HG02759 (cell line): ENCODE measurements around the gene ITGA7.

Source experiments
- ATAC-seq: cut with Tn5 transposase; IDR thresholded peaks from one replicate; pipeline ENCODE4 v1.9.1; 2021; ENCODE audit warnings: mild to moderate bottlenecking, moderate library complexity; ENCODE audit not compliant: unreplicated experiment

ITGA7 gene

DNA sequence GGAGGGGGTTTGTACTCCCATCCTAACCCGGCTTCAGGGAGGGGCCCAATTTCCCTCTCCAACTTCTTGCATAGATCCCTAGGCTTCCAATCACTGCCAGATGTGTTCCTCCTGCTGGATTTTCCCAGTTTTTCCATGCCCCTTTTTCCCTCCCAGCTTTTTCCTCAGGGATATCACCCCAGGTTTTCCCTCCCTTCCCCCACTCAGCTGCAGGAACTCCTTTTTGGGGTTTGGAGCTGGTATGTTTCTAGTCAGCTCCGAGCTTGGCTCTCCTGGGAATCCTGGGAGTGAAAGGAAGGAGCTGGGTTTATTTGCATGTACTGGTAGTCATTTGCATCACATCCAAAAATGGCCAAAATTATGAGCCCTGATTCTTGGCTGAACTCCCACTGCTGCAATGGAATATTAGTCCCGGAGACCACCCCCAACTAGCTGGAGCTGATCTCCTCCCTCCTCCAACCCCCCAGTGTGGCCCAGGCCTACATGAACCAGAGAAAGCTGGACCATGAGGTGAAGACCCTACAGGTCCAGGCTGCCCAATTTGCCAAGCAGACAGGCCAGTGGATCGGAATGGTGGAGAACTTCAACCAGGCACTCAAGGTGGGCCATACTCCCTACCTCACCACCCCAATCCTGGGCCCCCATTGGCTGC, 11.0 kb upstream of the ITGA7 start:
- ATAC-seq = no peak

DNA sequence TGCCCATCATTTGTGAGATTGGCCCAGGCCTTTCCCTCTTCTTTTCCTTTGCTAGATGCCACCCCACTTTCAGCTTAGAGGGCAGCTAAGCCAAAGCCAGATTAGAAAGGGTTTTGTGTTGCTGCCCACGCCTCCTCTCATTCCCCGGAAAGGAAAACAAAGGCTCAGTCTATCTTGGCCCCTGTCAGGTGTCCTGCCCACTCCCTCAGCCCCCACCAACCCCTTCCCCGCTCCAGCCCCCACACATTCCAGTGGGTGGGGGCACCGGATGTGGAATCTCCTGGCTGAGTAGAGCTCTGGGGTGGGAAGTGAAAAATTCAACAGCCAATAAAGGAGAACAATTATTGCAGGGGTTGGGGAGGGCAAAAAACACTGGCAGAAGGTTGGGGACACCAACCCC, 10.3 kb upstream of the ITGA7 start:
- no peak for ATAC-seq

DNA sequence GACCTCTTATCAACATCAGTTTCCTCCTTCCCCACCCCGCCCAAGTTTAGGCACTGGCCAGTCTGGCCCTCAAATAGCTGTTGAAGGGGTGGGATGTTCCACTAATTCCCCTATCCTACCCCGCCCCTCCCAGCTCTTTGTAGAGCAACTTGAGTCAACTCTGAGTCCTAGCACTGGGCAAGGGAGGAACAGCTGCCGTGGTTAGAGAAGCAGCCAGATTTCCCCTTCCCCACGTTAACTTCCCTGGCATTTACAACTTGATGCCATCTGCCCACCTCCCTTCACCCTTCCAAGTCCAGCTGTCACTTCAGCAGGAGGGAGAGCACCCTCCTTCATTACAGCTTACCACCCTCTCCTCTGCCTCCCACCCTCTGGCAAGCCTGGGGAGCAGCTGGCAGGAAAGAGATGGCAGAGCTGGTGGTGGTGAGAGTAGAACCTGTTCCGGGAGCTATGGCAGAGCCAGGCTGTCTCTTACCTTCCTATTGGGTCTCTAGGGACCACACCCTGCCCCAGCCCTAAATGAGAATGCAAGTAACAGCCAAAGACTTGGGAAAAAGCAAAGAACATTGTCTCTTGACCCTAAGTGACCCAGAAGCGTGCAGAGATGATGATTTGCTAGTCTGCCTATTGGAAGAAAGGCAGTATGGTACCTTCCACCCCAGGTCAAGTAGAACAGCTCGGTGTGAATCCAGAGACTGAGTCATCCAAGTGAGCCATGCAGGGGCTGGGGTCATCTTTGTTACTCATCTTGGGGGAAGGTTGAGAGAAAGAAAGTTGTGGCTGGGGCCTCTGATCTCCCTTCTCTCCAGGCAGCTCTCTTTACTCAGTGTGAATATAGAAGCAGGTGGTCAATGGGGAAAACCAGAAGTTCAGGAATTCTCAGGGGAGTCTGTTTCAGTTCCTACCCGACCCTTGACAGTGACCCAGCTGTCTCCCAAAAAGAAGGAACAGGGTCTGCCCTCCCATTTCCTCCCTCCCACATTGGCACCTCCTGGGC, 9.6 kb upstream of the ITGA7 start:
- no peak for ATAC-seq

DNA sequence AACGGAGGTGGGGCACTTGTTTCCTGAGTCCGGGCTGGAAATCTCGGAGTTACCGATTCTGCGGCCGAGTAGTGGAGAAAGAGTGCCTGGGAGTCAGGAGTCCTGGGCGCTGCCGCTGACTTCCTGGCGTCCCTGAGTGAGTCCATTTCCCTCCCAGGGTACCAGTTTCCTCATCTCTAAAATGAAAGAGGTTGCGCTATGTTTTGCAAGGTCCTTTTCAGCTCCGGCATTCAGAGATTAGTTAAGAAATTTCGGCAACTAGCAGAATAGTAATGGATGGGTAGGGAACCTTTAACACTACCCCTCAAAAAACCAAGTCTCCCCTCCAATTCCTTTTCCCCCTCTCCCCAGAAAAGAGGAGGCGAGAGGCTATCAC, 8.9 kb upstream of the ITGA7 start:
- peak; percentile 24 for ATAC-seq

DNA sequence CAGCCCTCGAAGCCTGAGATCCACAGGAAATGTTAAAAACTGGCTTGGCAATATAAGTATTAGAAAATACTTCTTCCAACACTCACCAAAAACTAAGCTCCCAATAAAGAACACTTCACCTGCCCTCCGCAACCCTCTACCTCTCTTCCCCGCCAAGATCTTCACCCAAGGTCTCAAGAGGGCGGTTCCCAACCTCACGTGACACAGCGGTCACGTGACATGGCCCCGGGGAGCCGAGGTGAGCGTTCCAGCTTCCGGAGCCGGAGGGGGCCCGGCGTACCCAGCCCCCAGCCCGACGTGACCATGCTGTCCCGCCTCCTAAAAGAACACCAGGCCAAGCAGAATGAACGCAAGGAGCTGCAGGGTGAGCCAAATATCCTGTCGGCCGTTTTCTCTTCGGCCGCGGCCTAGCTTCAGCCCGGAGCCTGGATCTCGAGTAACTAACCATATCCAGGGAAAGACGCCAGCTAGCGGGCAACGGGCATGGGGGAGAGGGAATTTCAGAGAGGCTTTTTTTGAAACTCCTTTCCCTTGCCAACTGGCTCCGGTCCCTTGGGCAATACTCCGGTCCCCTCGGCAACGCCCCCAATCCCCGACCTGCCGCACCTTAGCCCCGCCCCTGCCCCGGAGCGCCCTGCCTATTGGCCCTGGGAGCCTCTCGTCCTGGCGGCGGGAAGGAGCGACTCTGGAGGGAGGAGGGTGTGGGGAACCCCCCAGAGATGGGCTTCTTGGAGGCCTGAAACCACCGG, 8.3 kb upstream of the ITGA7 start, which contains the start of gene BLOC1S1:
Gene BLOC1S1, plus strand, starts transcription at position 214 of the 749 bp plus-strand sequence. Its CDS starts 6 bp downstream, at position 220.
- peak; percentile 95 for ATAC-seq

DNA sequence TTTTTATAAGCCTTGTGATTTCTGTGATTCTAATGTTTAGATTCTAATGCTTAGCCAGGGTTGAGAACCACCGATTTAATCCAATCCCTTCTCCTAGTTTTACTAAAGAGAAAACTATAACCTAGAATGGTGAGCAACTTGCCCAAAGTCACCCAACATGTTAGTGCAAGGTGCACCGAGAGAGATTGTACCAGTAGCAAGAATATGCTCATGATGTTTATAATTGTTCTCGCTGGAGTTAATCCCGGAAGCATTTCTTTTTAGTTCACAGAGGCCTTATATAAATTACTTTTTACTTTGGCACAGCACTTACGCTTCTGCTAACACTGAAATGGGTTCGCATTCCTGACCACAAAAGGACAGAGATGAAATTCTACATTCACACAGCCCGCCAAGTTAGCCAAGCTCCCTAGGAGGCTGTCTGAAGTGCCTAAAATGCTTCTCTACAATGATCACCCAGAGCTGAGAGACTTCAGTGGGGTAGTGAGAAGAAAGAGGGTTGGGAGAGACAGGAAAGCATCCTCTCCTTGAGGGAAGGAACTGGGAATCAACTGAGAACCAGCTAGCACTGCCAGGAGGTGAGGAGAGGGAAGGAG, 7.6 kb upstream of the ITGA7 start:
- ATAC-seq = no peak

DNA sequence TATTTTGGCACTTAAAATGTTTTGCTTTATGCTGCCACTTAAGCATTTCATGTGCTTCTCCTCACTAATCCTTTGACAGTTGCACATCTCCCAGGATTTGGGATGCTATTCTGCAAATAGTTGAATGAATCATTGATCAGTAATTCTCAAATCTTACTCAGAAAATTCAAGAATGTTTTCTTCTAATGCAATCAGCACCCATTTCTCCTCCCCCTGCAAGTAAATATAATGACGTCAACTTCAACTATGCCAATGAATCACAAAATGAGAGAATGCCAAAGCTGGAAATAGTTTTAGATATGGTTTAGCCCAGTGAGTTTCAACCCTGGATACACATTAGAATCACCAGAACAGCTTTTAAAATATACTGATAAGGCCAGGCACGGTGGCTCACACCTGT, 6.0 kb upstream of the ITGA7 start:
- no peak for ATAC-seq

DNA sequence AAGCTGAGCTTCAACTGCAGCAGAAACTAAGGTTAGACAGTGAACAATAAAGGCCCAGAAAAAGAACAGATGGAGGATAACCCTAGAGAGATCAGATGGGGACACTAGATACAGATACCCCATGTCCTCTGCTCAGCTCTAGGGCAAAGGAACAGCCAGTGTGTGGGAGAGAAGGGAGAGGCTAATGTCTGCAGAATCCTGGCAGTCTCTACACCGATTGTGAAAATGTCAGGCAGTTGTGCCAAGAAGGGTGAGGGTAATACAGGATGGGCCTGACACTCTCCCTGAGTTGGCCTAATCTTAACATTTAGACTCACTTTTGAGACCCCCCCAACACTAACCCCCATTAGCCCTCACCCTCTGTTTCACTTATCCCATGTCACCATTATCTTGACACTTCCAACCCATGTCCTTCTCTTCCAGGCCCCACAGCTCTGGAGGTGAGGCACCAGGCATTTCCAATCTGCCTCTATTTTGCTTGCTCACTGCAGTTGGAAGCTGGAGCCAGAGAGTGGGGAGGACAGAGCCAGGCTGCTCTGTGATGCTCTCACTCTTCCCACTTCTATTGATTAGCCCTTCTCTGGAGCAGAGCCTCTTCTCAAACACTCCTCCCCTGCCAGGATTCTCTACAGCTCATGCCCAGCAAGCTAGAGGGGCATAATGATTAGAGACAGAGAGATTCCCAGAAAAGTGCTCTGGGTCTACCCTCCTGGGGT, 5.2 kb upstream of the ITGA7 start:
- no peak for ATAC-seq

DNA sequence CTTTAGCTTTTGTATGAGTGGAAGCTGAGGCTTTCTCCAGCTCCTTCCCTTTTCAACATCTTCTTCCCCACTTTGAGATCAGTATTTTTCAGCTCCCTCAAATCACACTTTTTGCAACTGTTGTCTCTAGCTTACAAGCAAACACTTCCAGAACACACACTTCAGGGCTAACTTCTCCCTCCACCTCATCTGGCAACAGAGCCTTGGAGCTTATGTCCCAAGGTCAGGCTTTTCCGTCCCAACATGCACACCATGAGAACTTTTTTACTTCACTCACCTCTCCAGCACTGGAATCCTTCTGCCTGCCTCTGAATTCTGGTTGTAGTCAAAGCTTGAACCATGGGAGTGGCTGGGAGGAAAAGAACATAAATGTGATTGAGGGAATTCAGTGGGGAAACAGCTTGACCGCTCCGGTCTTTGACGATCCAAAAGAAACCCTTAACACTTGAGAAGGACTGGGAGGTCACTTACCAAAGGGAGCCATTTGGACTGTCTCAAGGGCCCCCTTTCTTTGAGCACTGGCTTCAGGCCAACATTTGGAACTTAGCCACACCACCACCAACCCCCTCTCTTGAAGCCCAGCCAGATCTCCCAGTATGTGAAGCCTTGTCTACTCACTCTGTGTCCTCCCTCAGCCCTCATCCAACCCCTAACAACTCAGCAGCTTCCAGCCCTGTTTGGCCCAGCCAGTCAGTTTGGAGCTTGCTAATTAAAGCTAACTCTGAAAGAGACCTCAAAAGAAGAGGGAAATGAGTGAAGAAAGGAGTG, 4.3 kb upstream of the ITGA7 start:
- no peak for ATAC-seq

DNA sequence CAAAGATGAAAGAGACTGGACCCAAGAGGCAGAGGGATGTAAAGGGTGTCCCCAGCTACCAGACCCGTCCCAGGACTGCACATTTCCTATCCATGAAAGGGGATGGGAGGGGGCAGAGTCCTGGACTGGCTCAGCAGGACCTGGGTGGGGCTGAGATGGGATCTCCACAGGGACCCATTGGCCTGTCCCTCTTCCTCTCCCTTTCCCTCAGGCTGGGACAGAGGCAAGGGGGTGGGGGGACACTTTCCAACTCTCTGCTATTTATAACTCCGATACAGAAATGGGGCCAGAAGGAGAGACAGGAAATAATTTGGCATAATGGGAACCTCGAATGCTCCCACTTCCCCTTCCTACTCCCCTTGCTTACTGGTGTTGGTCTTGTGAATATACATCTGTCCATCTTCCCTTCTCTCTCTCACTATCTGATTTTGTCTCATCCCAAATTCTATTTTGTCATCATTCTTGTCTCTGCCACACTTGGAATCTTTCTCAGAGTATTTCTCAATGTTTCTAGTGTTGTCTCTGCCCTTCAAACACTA, 1.1 kb upstream of the ITGA7 start:
- ATAC-seq = no peak

DNA sequence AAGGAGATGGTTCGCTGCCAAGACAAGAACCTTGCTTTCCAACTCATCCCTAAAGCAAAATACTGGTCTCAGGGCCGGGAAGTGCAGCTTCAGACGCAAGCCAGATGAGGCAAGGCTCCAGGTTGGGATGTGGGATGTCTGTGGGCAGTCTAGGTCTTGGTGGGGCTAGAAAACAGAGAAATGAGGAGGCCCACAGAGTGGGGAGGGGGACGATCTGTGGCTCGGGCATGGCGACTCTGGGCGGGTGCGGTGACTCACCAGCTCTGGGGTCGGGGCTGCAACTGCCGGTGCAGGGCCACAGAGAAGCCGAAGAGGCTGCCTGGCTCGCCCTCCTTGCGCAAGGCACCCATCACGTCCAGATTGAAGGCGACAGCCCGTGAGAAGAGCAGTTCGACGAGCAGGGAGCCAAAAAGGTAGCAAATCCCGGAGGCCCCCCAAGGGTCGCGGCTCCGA, 459 bp downstream of the ITGA7 start:
- no peak for ATAC-seq

DNA sequence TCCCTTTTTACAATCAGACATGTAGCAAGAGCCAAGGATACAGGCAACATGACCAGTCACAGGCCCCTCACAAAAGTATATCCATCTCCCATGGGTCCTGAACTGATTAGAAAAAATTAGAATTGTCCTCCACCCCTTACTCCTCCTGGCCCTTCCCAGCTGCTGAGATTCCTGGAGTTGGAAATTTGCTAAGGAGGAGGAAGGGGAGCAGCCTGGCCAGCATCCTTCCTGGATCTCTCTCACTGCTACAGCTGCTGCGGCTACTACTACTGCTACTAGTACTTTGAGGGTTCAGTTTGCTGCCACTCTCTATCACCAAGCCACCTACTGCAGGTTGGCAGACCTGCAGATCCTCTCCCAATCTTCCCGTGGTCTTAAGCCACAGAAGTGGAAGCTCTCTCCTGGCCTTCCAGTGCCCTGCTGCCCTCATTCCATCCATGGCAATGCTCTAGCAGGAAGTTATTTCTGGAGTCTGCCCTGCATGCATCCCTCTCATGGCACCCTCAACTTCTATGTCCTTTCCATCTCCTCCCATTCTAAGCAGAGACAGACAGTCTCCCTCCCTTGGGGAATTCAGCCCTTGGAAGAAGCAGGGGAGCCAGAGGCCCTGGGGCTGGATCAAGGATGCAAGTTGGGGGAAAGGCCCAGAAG, 1.0 kb downstream of the ITGA7 start:
- ATAC-seq = no peak

DNA sequence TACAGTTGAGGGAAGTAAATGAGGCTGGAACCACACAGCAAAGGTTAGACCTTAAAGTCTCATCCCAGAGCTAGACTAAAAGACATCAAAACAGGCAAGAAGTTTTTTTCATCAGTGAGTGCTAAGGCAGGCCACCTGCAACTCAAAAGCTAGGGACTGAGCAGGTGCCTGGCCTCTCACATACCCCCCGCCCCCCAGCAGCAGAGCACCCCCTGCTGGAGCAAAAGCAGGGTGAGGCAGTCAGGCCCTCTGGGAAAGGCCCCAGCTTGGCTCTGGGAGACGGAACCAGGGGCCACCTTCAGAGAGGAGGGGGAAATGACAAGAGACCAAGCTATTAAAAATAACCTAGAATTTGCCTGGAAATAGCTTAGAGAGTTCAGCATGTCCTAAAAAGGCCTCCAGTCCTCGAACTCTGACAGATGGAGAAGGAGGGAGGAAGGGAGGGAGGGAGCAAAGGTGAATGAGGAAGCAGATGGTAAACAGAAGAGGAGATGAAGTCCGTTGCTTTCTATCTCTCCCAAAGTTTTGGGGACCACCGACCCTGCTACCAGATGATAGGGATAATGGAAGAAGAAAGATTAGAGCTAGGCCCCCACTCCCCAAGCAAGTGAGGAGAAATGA, 1.8 kb downstream of the ITGA7 start:
- no peak for ATAC-seq

DNA sequence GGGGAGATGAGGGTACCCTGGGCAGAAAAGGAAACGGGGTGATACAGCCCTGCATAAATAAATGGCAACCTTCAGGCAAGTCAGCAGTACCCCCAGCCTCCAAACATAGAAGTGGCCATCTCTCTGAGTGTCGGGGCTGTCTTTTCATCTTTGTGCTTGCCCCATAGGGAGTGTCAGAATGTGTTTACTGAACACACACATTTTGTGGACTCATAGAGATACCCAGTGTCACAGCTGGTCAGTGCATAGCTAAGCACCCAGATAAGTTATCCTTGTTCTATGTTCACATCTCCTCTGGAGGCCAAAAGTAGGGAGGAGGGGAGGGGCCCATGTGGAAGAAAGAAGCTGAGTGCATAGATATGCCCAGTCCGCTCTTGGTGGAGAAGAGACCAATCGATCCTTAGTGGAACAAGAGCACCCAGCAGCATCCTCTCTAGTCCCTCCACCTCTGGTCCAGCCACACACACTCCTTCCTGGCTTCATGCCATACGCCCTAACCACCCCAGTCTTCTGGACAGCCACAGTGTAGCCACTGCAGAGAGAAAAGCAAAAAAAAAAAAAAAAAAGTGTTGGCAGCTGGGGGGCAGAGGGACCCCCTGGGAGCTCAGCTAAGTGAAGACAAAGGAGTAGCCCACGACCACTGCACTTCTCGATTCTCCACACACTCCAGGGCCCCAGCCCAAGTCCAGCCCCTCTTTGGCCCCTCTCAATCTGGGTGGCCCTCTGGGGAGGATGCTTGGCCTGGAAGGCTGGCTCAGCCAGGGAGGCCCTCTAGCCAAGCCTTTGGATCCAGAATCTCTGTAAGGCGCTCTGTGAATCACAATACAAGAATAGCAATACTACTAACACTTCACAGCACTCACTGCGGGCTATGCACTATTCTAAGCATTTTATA, 2.6 kb downstream of the ITGA7 start:
- ATAC-seq = no peak

DNA sequence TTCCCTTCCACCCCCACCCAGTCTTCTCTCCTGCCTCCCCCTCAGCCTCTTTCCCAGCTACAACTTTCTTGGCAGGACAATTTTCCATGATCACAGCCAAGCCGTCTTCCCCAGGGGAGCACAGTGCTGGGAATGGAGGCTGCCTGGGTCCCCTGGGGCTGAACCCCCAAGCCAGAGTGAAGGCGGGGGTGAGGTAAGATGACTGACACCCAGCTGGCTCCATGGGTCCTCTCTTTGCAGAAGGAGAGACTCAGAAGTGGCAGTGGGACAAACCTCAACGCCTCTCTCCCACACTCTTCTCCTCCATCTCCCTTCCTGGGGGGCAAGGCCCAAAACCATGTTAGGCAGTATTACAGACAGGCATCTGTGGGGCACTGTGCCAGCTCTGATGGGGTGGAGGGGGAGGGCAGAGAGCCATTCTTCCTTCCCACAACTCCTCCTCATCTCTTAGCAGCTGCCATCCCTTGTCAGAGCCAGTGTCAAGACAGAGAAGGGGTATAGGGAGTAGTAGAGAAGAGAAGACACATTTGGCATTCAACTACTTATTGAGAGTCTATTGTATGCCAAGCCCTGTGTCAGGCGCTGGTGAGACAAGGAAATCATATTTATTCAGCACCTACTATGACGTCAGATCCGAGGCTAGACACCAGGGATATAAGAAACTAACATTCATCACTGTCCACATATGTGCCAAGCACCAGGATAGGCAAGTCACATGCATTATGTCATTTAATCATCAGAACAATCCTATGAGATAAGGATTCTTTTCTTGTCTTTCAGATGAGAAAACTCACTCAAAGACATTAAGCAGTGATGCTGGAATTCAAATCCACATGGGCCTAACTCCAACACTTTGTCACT, 3.6 kb downstream of the ITGA7 start:
- ATAC-seq = no peak

DNA sequence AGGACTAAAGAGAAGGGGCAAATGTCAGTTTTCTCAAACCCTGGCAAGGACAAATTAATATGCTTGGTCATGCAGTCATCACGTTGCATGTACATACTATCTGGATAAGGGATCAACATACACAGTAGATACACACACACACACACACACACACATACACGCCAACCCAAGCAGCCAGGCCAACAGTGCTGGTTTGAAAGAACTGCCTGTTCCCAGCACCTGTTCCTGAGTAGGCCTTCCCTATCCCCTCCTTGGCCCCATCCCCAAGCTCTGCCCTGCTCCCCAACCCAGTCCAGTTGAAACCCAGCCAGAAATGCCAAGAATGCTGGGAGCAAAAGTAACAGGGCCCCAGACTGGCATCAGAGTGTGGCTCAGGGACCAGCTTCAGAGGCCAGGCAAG, 4.4 kb downstream of the ITGA7 start:
- ATAC-seq = no peak
